GM18861 (cell line): ENCODE data around the gene SETBP1.

Experiments used
- ATAC-seq: cut with Tn5 transposase; IDR thresholded peaks from one replicate; pipeline ENCODE4 v1.9.1; 2021; ENCODE audit not compliant: unreplicated experiment

Gene SETBP1

DNA sequence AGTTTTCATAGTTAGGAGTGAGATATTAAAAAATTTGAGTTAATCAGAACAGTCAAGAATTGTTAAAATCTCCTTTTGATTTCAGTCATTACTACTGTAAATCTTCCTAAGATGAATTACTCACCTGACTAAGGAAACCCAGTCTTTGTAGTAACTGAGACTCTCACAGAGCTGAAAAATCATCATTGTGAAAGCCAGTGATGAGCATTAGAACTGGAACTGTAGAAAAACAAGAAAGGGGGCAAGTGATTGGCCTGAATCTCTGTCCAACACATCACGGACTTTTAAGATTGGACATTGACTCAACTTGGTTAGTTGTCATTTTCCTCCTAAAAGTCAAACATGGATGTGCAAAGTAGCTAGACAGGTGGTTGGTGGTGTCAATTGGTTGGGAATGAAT lies 21.9 kb downstream of the SETBP1 start:
- no peak for ATAC-seq

- no peak for ATAC-seq
Observed at GRCh38 chr18:44704135-44704789, 23.6 kb downstream of the SETBP1 start.

- no peak for ATAC-seq
Observed at GRCh38 chr18:44705075-44705675, 24.5 kb downstream of the SETBP1 start.

DNA sequence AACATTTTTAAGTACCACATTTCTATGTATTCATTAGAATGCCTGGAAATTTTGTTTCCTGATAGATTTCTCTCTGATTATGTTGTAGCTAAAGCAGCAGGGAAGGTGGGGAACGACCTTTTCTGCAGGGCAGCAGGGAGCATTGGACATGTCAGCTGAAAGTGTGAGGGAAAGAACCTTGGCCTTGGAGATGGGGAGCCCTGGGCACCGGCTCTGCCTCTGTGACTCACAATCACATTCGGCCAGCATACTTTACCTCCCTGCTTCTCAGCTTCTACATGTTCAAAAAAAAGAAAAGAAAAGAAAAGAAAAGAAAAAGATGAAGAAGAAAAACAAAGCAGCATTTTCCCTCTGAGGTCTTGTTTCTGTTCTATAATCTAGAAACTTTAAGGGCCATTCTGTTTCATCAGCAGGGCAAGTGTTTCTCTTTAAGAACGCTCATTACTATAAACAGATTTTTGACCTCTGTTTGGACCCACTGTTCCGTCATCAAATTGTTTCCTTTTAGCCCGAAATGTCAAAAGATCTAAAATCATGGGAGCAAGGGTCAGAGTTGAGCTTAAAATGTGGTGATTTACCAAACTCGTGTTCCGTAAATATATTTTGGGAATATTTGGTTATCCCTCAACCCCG lies 27.9 kb downstream of the SETBP1 start:
- no peak for ATAC-seq

DNA sequence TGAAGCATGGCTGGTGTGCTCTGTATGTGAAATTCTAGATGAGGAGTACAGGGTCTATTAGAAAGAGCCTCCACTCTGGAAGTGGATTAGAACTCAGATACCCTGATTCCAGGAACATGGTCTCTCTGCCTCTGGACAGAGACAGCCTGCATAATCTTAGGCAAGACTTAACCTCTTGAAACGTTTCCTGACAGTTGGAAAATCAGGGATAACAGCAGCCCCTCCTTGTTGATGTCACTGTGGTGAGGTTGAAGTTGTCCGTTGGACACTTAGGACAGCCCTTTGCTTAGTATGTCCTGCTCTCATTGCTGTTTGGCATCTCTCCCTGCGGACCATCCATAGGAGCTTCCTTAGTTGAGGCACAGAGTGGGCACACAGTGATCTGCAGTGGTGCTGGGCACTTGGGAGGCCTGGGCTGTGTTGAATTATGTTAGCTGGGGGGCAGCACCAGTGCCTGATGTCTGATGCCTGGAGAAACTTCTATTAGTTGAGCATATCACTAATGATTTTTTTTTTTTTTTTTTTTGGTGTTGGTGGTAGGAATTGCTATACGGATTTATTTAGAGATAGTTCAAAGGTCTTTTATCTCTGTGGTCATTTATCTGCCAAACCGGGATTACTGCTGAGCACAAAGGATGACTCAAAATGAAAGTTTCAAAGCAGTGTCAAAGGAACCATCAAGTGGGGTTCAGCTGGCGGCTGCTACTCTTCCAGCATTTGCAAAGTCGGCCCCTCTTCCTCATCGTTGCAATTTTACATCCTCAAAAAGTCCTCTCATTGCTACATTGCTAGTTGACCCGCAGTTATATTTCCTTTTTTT lies 28.8 kb downstream of the SETBP1 start:
- peak; percentile 97 for ATAC-seq

DNA sequence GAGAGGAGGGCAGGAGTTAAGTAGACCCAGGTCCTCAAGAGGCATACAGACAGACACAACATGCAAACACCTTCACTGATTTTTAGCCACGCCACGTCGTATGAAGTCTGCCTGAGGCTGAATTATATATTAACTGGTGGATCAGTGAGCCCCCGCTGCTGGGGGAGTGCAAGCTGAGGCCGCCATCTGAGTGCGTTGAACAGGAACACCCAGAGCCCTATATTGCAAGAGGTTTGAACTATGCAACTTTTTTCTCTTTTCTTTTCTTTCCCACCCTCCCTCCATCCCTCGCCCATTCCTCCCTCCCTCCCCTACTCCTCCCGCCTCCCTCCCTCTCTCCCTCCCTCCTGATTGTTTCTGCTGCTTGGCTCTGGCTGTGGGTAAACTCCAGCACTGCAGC lies 30.2 kb downstream of the SETBP1 start:
- ATAC-seq: no peak

DNA sequence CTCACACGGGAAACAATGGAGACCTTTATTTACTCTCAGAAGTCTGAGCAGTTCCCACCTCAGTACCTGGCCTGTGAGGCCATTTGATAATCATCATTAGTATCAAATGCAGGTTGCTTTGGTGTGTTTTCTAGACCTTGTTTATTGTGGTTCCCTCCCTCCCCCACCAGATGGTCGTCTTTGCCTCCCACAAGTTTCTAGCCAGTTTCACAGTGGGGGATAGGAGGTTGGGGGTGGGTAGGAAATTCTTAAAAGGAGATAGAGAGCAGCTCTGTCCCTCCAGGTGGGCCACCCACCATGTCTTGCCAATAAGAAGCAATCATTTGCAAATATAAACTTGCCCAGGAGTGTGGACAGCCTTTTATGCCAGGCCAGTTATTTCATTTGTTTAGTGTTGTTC lies 31.3 kb downstream of the SETBP1 start:
- ATAC-seq: no peak

DNA sequence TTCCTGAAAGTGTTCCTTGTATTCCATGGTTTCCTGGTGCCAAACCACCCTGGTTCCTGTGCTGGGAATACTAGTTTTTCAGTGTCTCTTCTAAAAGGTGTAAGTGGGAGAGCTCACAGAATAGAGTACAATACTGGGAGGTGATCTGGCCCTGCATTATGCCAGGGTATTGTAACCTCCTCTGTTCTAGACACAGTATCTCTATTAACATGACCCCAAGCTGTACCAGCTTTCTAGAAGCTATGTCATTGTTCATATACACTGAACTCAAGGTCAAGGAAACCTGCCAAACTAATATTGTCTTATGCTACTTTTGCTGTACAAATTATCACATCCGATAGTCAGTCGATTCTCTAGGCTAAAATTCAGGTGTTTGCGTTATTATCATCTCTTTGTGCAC lies 32.7 kb downstream of the SETBP1 start:
- ATAC-seq: no peak

GRCh38 chr18:44714376-44714775 lies 33.7 kb downstream of the SETBP1 start:
- ATAC-seq: no peak

DNA sequence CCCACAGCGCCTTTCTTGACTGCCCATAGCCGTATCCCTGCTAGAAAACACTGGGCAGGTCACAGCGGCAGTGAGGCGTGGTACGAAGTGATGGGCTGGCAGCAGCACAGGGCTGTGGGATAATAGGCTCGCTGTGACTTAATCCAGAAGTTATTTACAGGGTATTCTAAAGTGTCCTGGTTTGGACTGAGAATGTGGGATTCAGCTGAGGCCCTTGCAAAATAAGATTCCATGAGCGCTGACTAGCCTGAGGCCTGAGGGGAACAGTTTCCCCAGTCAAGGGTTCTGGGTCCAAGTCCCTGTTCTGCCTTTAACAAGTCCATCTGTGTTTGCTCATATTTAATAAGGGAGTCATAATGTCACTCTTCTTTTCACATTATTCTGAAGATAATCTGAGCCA lies 34.6 kb downstream of the SETBP1 start:
- no peak for ATAC-seq

DNA sequence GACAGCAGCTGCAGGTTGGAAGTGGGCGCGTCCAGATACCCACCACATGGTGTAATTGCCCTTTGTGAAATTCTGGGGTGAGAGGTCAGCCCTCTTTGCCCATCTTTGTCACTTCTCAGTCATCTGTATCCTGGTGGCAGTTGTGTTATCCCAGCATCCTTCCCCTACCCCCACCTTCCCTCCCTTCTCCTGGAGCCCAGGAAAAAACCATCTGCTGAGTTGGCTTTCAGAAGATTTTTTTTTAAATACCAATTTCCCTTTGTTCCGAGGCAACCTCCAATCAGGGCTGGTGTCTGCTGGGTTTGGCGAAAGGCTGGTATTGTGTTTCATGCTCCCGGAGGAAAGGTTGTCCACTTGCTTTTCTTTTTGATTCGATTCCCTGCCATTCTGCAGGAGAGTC lies 35.2 kb downstream of the SETBP1 start:
- no peak for ATAC-seq

- no peak for ATAC-seq
Observed at GRCh38 chr18:44716697-44717163, 36.0 kb downstream of the SETBP1 start.

- no peak for ATAC-seq
Observed at GRCh38 chr18:44719519-44720060, 38.9 kb downstream of the SETBP1 start.

- peak; percentile 41 for ATAC-seq
Observed at GRCh38 chr18:44721748-44722147, 41.1 kb downstream of the SETBP1 start.

GRCh38 chr18:44723411-44723810 lies 42.7 kb downstream of the SETBP1 start:
- ATAC-seq: no peak

GRCh38 chr18:44724105-44724778 lies 43.6 kb downstream of the SETBP1 start:
- ATAC-seq: no peak

- ATAC-seq: peak; percentile 40
Observed at GRCh38 chr18:44725300-44726058, 44.8 kb downstream of the SETBP1 start.

GRCh38 chr18:44726059-44726421 lies 45.4 kb downstream of the SETBP1 start:
- no peak for ATAC-seq

GRCh38 chr18:44727291-44727690 lies 46.6 kb downstream of the SETBP1 start:
- no peak for ATAC-seq

DNA sequence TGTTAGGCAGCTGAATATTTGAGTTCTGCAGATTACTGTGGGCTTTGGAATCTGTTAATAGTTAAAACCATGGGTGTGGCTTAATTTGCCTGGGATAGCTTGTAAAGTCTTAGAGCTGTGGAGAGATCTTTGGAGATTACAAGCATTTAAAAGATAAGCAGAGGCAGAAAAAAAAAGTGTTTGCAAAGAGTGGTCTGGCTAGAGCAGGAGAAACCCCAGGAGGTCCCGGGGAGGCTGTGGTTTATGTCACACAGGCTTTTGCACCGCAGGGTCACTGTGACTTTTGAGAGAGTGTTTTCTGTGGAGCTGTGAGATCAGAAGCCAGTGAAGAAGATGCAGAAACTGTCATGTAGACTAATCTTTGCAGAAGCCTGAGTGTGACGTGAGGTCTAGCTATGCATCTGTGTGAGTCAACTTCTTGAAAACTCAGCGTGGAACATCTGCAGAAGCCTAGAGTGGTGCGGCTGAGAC lies 49.0 kb downstream of the SETBP1 start:
- no peak for ATAC-seq
